Measurements from ENCODE around the gene DISP3.

DISP3 gene

DNA sequence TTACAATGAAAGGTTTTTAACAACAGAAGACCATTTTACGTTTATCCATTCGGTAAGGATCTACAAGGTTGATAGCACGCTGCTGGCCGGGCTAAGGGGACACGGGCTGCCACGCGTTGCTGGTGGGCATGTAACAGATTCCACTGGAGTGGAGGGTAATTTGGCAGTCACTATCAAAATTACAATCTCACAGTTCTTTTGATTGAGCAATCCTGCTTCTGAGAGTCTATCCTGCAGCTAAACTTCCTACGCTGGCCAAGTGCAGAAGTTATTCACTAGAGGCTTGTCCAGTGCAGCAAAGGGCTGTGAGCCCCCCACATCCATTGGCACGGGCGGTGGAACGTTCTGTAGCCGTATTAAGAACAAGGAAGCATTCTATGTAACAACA lies 61.8 kb downstream of the DISP3 start:
- Histone ChIP-seq H3K27me3 (peaks cover under 1% of the 10 kb centered on the region), H3K4me1 (ENCODE audit: control insufficient read depth in 1 of 2, insufficient read depth in 1 of 2, low read depth in 1 of 2, low read length in 1 of 2) (no peaks in the 10 kb centered on the region), H3K4me3 (ENCODE audit: low read depth in 1 of 2, low read length in 1 of 2) (no peak overlapping the region), H3K27ac (no peak overlapping the region), H3K9me3 (no peaks in the 10 kb centered on the region), H3K36me3 (no peaks in the 10 kb centered on the region)
- TF ChIP-seq, protein P1, sequence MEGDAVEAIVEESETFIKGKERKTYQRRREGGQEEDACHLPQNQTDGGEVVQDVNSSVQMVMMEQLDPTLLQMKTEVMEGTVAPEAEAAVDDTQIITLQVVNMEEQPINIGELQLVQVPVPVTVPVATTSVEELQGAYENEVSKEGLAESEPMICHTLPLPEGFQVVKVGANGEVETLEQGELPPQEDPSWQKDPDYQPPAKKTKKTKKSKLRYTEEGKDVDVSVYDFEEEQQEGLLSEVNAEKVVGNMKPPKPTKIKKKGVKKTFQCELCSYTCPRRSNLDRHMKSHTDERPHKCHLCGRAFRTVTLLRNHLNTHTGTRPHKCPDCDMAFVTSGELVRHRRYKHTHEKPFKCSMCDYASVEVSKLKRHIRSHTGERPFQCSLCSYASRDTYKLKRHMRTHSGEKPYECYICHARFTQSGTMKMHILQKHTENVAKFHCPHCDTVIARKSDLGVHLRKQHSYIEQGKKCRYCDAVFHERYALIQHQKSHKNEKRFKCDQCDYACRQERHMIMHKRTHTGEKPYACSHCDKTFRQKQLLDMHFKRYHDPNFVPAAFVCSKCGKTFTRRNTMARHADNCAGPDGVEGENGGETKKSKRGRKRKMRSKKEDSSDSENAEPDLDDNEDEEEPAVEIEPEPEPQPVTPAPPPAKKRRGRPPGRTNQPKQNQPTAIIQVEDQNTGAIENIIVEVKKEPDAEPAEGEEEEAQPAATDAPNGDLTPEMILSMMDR (IDR thresholded peaks at IDR 0.05), result no peak

DNA sequence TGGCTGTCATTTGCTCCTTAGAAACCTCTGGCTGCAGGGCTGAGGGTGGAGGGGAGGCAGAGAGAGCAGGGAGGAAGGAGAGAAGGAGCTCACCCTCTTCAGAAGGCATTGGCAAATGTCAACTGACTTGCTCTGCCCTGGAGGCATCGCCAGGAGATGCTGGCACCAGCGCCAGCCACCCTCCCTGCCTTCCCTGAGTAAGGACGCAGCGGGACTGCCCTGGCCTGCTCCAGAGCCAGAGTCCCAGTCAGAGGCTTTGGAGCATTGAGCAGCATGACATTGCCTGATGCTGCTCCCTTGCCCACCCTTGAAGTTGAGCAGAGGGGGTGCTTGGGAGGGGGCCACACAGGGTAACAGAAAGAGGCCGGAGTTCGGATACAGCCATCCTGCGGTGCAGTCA lies 62.3 kb downstream of the DISP3 start:
- Histone ChIP-seq H3K4me3 (ENCODE audit: low read depth in 1 of 2, low read length in 1 of 2) (no peak overlapping the region), H3K27me3 (peaks cover 5% of the 10 kb centered on the region), H3K36me3 (no peaks in the 10 kb centered on the region), H3K9me3 (no peaks in the 10 kb centered on the region), H3K4me1 (ENCODE audit: control insufficient read depth in 1 of 2, insufficient read depth in 1 of 2, low read depth in 1 of 2, low read length in 1 of 2) (no peaks in the 10 kb centered on the region), H3K27ac (no peak overlapping the region)
- TF ChIP-seq, protein P1 (IDR thresholded peaks at IDR 0.05), result no peak

DNA sequence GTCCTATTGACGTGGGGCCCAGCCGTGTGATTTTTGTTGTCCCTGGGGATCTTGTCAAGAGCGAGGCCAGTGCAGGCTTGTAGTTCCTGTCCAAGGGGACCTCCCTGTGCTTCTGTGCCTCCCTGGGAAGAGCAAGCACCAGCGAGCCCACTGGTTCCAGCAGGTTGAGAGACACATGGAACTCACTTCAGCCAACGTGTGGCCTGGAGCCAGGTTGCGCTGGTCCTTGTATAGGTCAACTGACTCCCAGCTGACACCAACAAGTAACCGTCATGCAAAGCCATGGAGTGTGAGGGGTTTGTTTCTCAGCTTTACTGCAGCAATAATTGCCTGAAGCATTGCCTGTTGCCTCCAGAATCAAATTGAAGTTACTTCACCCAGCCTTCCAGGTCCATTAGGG lies 63.0 kb downstream of the DISP3 start:
- no peaks in the 10 kb centered on the region for H3K4me1 ChIP-seq (ENCODE audit: control insufficient read depth in 1 of 2, insufficient read depth in 1 of 2, low read depth in 1 of 2, low read length in 1 of 2)
- H3K4me3 ChIP-seq (ENCODE audit: low read depth in 1 of 2, low read length in 1 of 2), result no peak overlapping the region
- no peak overlapping the region for H3K27ac ChIP-seq
- TF ChIP-seq, protein P1 (IDR thresholded peaks at IDR 0.05), result no peak
- H3K9me3 ChIP-seq, result no peaks in the 10 kb centered on the region
- H3K36me3 ChIP-seq, result no peaks in the 10 kb centered on the region
- H3K27me3 ChIP-seq, result peaks cover 7% of the 10 kb centered on the region

DNA sequence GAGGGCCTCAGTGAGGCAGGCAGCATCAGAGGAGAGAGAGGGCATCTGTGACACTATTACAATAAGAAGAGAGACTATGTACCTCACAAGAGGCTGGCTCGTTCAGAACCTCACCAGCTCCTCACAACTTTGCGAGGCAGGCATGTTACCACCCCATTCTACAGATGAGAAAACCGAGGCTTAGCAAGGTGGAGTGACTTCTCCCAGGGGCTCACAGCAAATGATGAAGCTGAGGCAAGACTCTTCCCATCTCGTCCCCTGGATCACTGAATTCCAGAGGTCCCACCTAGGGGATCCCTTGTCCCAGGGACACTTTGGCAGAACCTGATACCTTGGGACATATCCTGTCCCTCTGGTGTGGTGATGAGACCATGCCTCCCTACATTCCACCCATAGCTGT lies 64.4 kb downstream of the DISP3 start:
- peaks cover 7% of the 10 kb centered on the region for H3K27me3 ChIP-seq
- TF ChIP-seq, protein P1 (IDR thresholded peaks at IDR 0.05), result no peak
- no peak overlapping the region for H3K27ac ChIP-seq

DNA sequence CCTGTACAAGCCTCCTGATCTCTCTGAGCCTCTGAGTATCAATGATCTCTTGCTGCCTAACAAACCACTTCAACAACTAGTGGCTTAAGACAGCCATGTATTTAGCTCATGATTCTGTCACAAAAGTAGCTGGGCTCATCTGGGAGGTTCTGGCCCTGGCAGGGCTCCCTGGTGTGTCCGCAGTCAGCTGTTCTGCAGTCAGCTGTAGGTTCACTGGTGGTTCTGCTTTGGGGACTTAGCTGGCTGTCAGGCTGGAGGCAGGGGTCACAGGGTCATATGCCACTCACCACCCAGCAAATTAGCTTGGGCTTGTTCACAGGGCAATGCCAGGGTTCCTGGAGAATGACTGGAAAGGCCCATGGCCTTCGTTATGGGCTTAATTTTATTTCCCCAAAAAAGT lies 64.8 kb downstream of the DISP3 start:
- Histone ChIP-seq H3K36me3 (no peaks in the 10 kb centered on the region), H3K4me3 (ENCODE audit: low read depth in 1 of 2, low read length in 1 of 2) (no peak overlapping the region), H3K4me1 (ENCODE audit: control insufficient read depth in 1 of 2, insufficient read depth in 1 of 2, low read depth in 1 of 2, low read length in 1 of 2) (no peaks in the 10 kb centered on the region), H3K9me3 (no peaks in the 10 kb centered on the region), H3K27ac (no peak overlapping the region), H3K27me3 (peaks cover 7% of the 10 kb centered on the region)
- TF ChIP-seq, protein P1 (IDR thresholded peaks at IDR 0.05), result no peak

More for the DNA sequence above, 64.4 kb downstream of the DISP3 start:
- H3K4me3 ChIP-seq (ENCODE audit: low read depth in 1 of 2, low read length in 1 of 2), result no peak overlapping the region
- no peaks in the 10 kb centered on the region for H3K4me1 ChIP-seq (ENCODE audit: control insufficient read depth in 1 of 2, insufficient read depth in 1 of 2, low read depth in 1 of 2, low read length in 1 of 2)
- no peaks in the 10 kb centered on the region for H3K36me3 ChIP-seq
- no peaks in the 10 kb centered on the region for H3K9me3 ChIP-seq

DNA sequence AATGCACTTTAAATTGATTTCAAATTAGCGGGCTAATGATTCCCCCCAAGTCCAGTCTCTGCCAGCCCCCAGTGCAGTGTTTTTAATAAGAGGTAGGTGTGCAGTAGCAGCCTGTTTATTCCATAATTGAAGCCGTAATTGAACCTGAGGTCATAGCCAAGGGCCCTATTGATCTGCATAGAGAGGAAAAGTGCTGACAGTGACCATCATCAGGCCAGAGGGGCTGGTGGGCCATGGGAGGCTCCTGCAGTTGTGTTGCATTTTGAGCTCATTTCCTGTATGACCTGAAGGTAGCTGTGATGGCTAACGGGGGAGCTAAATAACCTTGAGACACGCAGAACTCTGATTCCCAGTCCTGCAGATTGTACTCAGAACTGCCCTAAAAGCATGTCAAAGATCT lies 67.5 kb downstream of the DISP3 start:
- H3K27me3 ChIP-seq, result peaks cover 21% of the 10 kb centered on the region

More for the DNA sequence above, 67.5 kb downstream of the DISP3 start:
- Histone ChIP-seq H3K27ac (no peak overlapping the region), H3K36me3 (no peaks in the 10 kb centered on the region), H3K4me1 (ENCODE audit: control insufficient read depth in 1 of 2, insufficient read depth in 1 of 2, low read depth in 1 of 2, low read length in 1 of 2) (no peaks in the 10 kb centered on the region), H3K4me3 (ENCODE audit: low read depth in 1 of 2, low read length in 1 of 2) (no peak overlapping the region), H3K9me3 (no peaks in the 10 kb centered on the region)
- TF ChIP-seq, protein P1 (IDR thresholded peaks at IDR 0.05), result no peak

Data from neutrophil (primary cell).